IMR-90 (cell line): ENCODE results near the gene CLMP. TPM values are rescaled to one million over a fixed set of nuclear protein-coding genes. Genes with fewer than 3 reads are reported as not detected.

Experiments used
- ATAC-seq: fragments of 200-7000 bp; cut with Tn5 transposase; 2 replicates; pipeline ENCODE4 v1.9.1; 2020; ENCODE audit warnings: low read depth, mild to moderate bottlenecking, moderate library complexity
- BruUV-seq: library from RNA; stranded (reverse); fragments of 400-500 nt; replicated peaks from 2 replicates; lab custom pipeline; 2021; lab: Mats Ljungman, UMichigan
- CTCF ChIA-PET: fragments of 300-600 bp; formaldehyde crosslinking; extraction: SDS; loops from one replicate; lab custom pipeline; 2021; ENCODE audit warnings: antibody characterized with exemption; lab: Yijun Ruan, JAX
- POLR2A ChIA-PET: fragments of 300-600 bp; sonication (Branson Sonifier 250); formaldehyde crosslinking; loops from one replicate; lab custom pipeline; 2022; ENCODE audit warnings: antibody characterized with exemption; ENCODE audit not compliant: unreplicated experiment; lab: Charles Lee
- DNase-seq: peaks from one replicate; pipeline ENCODE4 v3.0.0; 2013
- H2AFZ ChIP-seq: replicated peaks from 2 replicates; pipeline ENCODE3; 2013; ENCODE audit warnings: low read length, mild to moderate bottlenecking; ENCODE audit not compliant: poor library complexity
- H2AK5ac ChIP-seq: 2 replicates; pipeline ENCODE4 v1.6.1; 2013; ENCODE audit warnings: low read depth, low read length, inconsistent platforms
- H2AK9ac ChIP-seq: replicated peaks from 2 replicates; pipeline ENCODE3; 2013; ENCODE audit warnings: mild to moderate bottlenecking, low read depth, low read length, moderate library complexity; ENCODE audit not compliant: poor library complexity
- H2BK120ac ChIP-seq: 2 replicates; pipeline ENCODE4 v1.6.1; 2013; ENCODE audit warnings: low read depth, low read length, inconsistent platforms
- H2BK15ac ChIP-seq: 3 replicates; pipeline ENCODE4 v1.6.1; 2013; ENCODE audit warnings: low read depth, low read length, inconsistent platforms
- H2BK20ac ChIP-seq: 2 replicates; pipeline ENCODE4 v1.6.1; 2013; ENCODE audit warnings: low read depth, mild to moderate bottlenecking, inconsistent platforms, low read length, moderate library complexity
- H2BK5ac ChIP-seq: 2 replicates; pipeline ENCODE4 v1.6.1; 2013; ENCODE audit warnings: mild to moderate bottlenecking, low read depth, low read length, inconsistent platforms; ENCODE audit not compliant: poor library complexity, severe bottlenecking
- H3K14ac ChIP-seq: replicated peaks from 2 replicates; pipeline ENCODE4 v1.6.1; 2013; ENCODE audit warnings: low read depth, low read length, inconsistent platforms
- H3K18ac ChIP-seq: 2 replicates; pipeline ENCODE4 v1.6.1; 2013; ENCODE audit warnings: low read depth, low read length, control low read depth
- H3K23ac ChIP-seq: 2 replicates; pipeline ENCODE4 v1.6.1; 2013; ENCODE audit warnings: low read depth, low read length, inconsistent platforms
- H3K27ac ChIP-seq: 2 replicates; pipeline ENCODE4 v1.5.1; 2013; ENCODE audit warnings: mild to moderate bottlenecking, control low read depth, low read length; ENCODE audit not compliant: insufficient read depth
- H3K27me3 ChIP-seq: 2 replicates; pipeline ENCODE4 v1.6.1; 2013; ENCODE audit warnings: low read length; ENCODE audit not compliant: control insufficient read depth, insufficient read depth
- H3K36me3 ChIP-seq: 2 replicates; pipeline ENCODE4 v1.6.1; 2013; ENCODE audit warnings: low read length, mixed read lengths; ENCODE audit not compliant: control insufficient read depth, insufficient read depth
- H3K4ac ChIP-seq: 2 replicates; pipeline ENCODE4 v1.6.1; 2013; ENCODE audit warnings: low read depth, low read length, inconsistent platforms
- H3K4me1 ChIP-seq: 2 replicates; pipeline ENCODE4 v1.6.1; 2013; ENCODE audit warnings: low read length, mixed read lengths; ENCODE audit not compliant: control insufficient read depth, insufficient read depth
- H3K4me2 ChIP-seq: 2 replicates; pipeline ENCODE4 v1.6.1; 2013; ENCODE audit warnings: low read depth, mild to moderate bottlenecking, control low read depth, low read length, moderate library complexity
- H3K4me3 ChIP-seq: 2 replicates; pipeline ENCODE4 v1.5.1; 2013; ENCODE audit warnings: low read depth, mild to moderate bottlenecking, control low read depth, low read length, moderate library complexity; ENCODE audit not compliant: insufficient read depth
- H3K56ac ChIP-seq: 2 replicates; pipeline ENCODE4 v1.6.1; 2013; ENCODE audit warnings: low read length, inconsistent platforms; ENCODE audit not compliant: insufficient read depth; ENCODE audit errors: extremely low read depth
- H3K79me1 ChIP-seq, 2 experiments: 2 replicates each; pipeline ENCODE4 v1.6.1; 2013; ENCODE audit warnings: low read length in 2 of 2, inconsistent platforms in 1 of 2, low read depth in 1 of 2
- H3K9ac ChIP-seq: 2 replicates; pipeline ENCODE4 v1.6.1; 2013; ENCODE audit warnings: low read depth, low read length, control low read depth
- H3K9me1 ChIP-seq: 2 replicates; pipeline ENCODE4 v1.6.1; 2013; ENCODE audit warnings: low read length, inconsistent platforms; ENCODE audit not compliant: insufficient read depth
- H3K9me3 ChIP-seq: 2 replicates; pipeline ENCODE4 v1.6.1; 2013; ENCODE audit warnings: low read length; ENCODE audit not compliant: control insufficient read depth, insufficient read depth
- H4K20me1 ChIP-seq: 2 replicates; pipeline ENCODE4 v1.6.1; 2013; ENCODE audit warnings: low read length, inconsistent platforms; ENCODE audit not compliant: insufficient read depth
- H4K5ac ChIP-seq: 2 replicates; pipeline ENCODE4 v1.6.1; 2013; ENCODE audit warnings: mild to moderate bottlenecking, low read depth, low read length, control low read depth
- H4K8ac ChIP-seq, 2 experiments: 2 replicates each; pipeline ENCODE4 v1.6.1; 2013; ENCODE audit warnings: low read depth in 2 of 2, low read length in 2 of 2, control low read depth in 1 of 2, inconsistent platforms in 1 of 2
- H4K91ac ChIP-seq: 2 replicates; pipeline ENCODE4 v1.6.1; 2013; ENCODE audit warnings: low read depth, low read length, inconsistent platforms; ENCODE audit not compliant: insufficient read depth
- BHLHE40 ChIP-seq: fragments of 150-350 bp; IDR thresholded peaks from 2 replicates; pipeline ENCODE4 v1.6.1; 2016; ENCODE audit warnings: mild to moderate bottlenecking, low read depth, low read length
- CEBPB ChIP-seq: IDR thresholded peaks from 2 replicates; pipeline ENCODE4 v1.6.1; 2012; ENCODE audit warnings: low read depth, low read length, improper control_type of control experiment
- CHD1 ChIP-seq: IDR thresholded peaks from 2 replicates; pipeline ENCODE4 v1.6.1; 2012; ENCODE audit warnings: low read depth, low read length, improper control_type of control experiment
- ELK1 ChIP-seq: fragments of 150-350 bp; IDR thresholded peaks from 2 replicates; pipeline ENCODE4 v1.6.1; 2016; ENCODE audit warnings: low read depth, mild to moderate bottlenecking, low read length, moderate library complexity, borderline replicate concordance
- FOS ChIP-seq: fragments of 150-350 bp; IDR thresholded peaks from 2 replicates; pipeline ENCODE4 v1.6.1; 2016; ENCODE audit warnings: low read depth, low read length
- MAFK ChIP-seq: IDR thresholded peaks from 2 replicates; pipeline ENCODE4 v1.6.1; 2012; ENCODE audit warnings: low read depth, low read length, improper control_type of control experiment
- MAZ ChIP-seq: IDR thresholded peaks from 2 replicates; pipeline ENCODE4 v1.6.1; 2012; ENCODE audit warnings: low read depth, mild to moderate bottlenecking, low read length, improper control_type of control experiment, moderate library complexity, borderline replicate concordance
- NFE2L2 ChIP-seq: fragments of 150-350 bp; IDR thresholded peaks from 2 replicates; pipeline ENCODE4 v1.6.1; 2016; ENCODE audit warnings: low read depth, mild to moderate bottlenecking, low read length
- RCOR1 ChIP-seq: IDR thresholded peaks from 2 replicates; pipeline ENCODE4 v1.6.1; 2012; ENCODE audit warnings: mild to moderate bottlenecking, low read length, improper control_type of control experiment; ENCODE audit not compliant: insufficient replicate concordance
- RFX5 ChIP-seq: IDR thresholded peaks from 2 replicates; pipeline ENCODE4 v1.8.0; 2012; ENCODE audit warnings: low read depth, mild to moderate bottlenecking, low read length, moderate library complexity
- SMC3 ChIP-seq: fragments of 150-350 bp; IDR thresholded peaks from 2 replicates; pipeline ENCODE4 v1.6.1; 2016; ENCODE audit warnings: low read depth, mild to moderate bottlenecking, antibody characterized with exemption, low read length, moderate library complexity
- WGBS, 2 experiments: methylation state at CpG; one replicate each; pipeline versions ENCODE4 v1.1.5 to v1.1.7; 2013; ENCODE audit warnings: missing lambda C conversion rate in 2 of 2; ENCODE audit not compliant: insufficient read length in 1 of 2; ENCODE audit errors: extremely low coverage in 2 of 2; 5-methylcytosine and 5-hydroxymethylcytosine counted together
- dilution Hi-C: fragments of 300-500 bp; cut with HindIII; formaldehyde crosslinking; loops from one replicate; pipeline ENCODE4 v1.14.3; 2018; ENCODE audit warnings: low sequenced_read_pairs; ENCODE audit not compliant: unreplicated experiment
- in situ Hi-C: fragments of 300-500 bp; cut with MboI; formaldehyde crosslinking; loops from 3 replicates; pipeline ENCODE4 v1.14.3; 2019; ENCODE audit warnings: low sequenced_read_pairs, inconsistent platforms, mixed read lengths
- intact Hi-C: fragments of 100-400 bp; cut with micrococcal nuclease; formaldehyde crosslinking; loops from 2 replicates; pipeline ENCODE4 v1.10.0; 2022
- polyA plus RNA-seq, 3 experiments: library from polyadenylated mRNA; depleted of rRNA; stranded (reverse); fragments of >200 nt; gene quantifications; 2 replicates each; pipeline ENCODE4 v1.2.3, GENCODE V29; 2012; ENCODE audit warnings: low replicate concordance in 1 of 3
- total RNA-seq: library from RNA; depleted of rRNA; stranded (reverse); fragments of >200 nt; gene quantifications from 2 replicates; pipeline ENCODE4 v1.2.3, GENCODE V29; 2012
- TF ChIP-seq, protein P1 (sequence below): conservative IDR thresholded peaks from 2 replicates; pipeline ENCODE4 v1.5.1; 2012; ENCODE audit warnings: mild to moderate bottlenecking, low read depth, low read length, improper control_type of control experiment

CLMP gene
- total and polyA plus RNA-seq, 2 of the 4 experiments (the other 2 are of a cell fraction) = 54.7 to 95.7 TPM

DNA sequence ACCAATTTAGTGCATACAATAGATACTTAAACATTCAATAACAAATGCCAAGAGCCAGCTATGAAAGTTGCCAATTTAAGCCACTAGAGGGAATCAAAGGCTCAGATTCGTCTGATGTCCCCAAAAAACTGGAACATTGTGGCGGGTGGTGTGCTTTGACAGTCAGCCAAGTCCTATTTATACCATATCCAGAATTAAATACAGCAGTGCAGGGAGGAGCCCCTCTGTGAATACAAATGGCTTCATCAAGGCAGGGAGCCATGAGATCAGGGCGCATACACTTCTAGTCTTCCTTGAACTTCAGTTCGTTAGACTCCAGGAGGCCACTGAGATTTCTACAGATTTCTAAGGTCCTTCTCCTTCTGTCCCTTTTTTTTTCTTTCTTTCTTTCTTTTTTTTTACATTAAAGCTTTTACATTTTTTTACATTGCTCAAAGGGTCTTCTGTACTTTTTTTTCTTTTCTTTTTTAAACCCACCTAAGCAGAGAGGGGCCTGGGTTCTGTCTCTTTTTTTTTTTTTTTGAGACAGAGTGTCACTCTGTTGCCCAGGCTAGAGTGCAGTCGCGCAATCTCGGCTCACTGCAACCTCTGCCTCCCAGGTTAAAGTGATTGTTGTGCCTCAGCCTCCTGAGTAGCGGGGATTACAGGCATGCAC lies 91.6 kb downstream of the CLMP start (continued):
- TF ChIP-seq RFX5 (no peak), CEBPB (no peak)

DNA sequence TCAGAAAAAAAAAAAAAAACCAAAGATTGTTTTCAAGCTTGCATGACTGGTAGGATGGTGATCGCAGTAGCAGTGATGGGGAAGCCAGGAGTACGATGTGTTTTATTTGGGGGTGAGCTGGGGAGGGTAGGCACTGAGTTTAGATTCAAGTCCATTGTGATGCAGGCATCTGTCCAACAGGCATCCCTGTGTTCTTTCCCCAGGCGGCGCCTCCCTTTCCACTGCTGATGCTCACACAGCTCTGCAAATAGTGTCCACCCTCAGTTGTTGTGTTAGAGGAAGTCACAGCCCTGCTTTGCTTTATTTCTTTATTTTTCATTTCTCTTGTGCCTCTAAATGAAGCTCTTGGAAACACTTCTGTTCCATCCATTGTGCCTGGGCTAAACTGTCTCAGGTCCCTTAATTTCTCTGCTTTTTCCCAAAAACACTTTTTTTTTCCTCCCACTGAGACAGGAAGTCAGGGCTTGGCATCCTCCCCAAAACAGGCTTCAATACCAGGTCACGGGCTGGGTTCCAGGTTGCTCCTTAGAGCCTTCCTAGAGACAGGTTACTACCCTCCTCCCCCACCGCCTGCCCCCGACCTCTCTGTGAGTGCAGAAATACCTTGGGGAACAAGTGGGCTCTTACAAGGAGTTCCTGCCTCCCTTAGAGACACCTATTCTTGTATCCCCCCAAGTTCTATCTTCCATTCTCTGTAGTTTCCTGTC lies 94.5 kb downstream of the CLMP start:
- DNase-seq = no peak
- peaks cover 10% of the 10 kb centered on the region for H4K20me1 ChIP-seq
- no TSS peak for BruUV-seq
- H3K4me1 ChIP-seq = peaks cover 2% of the 10 kb centered on the region; the same call in 1 of the 2 replicates
- no peak overlapping the region for H2AFZ ChIP-seq
- H2AK9ac ChIP-seq = no peak overlapping the region
- peaks cover 33 to 53% of the 10 kb centered on the region in 2 experiments for H3K79me1 ChIP-seq
- ATAC-seq = no peak
- H3K23ac ChIP-seq = no peak overlapping the region
- H3K9me1 ChIP-seq = peaks cover 4% of the 10 kb centered on the region; the same call in 1 of the 2 replicates
- WGBS, 2 experiments = no CpG with 5 or more reads among the region's 7 CpGs
- no peak overlapping the region for H3K56ac ChIP-seq
- H2BK15ac ChIP-seq = no peak overlapping the region
- ChIA-PET CTCF (interaction anchor here (1.1 kb wide), 1 partner anchor 147 kb away, joined by 4 read pairs; no protein-coding TSS in a partner anchor), POLR2A (no interaction called here)
- no peak overlapping the region for H4K91ac ChIP-seq
- dilution Hi-C loops (loop anchor here (25.0 kb wide), 1 partner anchor 162 kb away; no protein-coding TSS in a partner anchor), intact Hi-C loops (no loop called here), in situ Hi-C loops (loop anchor here (10.0 kb wide), 1 partner anchor 374 kb away; no protein-coding TSS in a partner anchor)
- no peak overlapping the region for H4K8ac ChIP-seq
- no peak overlapping the region for H4K5ac ChIP-seq
- no peaks in the 10 kb centered on the region for H3K9me3 ChIP-seq
- H3K14ac ChIP-seq = no peak overlapping the region
- no peak overlapping the region for H2BK5ac ChIP-seq
- peaks cover 26% of the 10 kb centered on the region for H3K36me3 ChIP-seq
- H3K9ac ChIP-seq = no peak overlapping the region
- no peak overlapping the region for H3K4me2 ChIP-seq
- no peak overlapping the region for H3K4ac ChIP-seq
- no peak overlapping the region for H2AK5ac ChIP-seq
- no peak overlapping the region for H3K18ac ChIP-seq
- H3K27me3 ChIP-seq = no peaks in the 10 kb centered on the region
- H2BK120ac ChIP-seq = no peak overlapping the region
- no peak overlapping the region for H3K27ac ChIP-seq
- no peak overlapping the region for H2BK20ac ChIP-seq
- H3K4me3 ChIP-seq = no peak overlapping the region
- no peak for TF ChIP-seq CHD1
- no peak for TF ChIP-seq ELK1
- TF ChIP-seq RCOR1 = no peak
- TF ChIP-seq CEBPB = no peak
- TF ChIP-seq MAFK = no peak
- no peak for TF ChIP-seq SMC3
- no peak for TF ChIP-seq FOS
- no peak for TF ChIP-seq BHLHE40
- TF ChIP-seq, protein P1, sequence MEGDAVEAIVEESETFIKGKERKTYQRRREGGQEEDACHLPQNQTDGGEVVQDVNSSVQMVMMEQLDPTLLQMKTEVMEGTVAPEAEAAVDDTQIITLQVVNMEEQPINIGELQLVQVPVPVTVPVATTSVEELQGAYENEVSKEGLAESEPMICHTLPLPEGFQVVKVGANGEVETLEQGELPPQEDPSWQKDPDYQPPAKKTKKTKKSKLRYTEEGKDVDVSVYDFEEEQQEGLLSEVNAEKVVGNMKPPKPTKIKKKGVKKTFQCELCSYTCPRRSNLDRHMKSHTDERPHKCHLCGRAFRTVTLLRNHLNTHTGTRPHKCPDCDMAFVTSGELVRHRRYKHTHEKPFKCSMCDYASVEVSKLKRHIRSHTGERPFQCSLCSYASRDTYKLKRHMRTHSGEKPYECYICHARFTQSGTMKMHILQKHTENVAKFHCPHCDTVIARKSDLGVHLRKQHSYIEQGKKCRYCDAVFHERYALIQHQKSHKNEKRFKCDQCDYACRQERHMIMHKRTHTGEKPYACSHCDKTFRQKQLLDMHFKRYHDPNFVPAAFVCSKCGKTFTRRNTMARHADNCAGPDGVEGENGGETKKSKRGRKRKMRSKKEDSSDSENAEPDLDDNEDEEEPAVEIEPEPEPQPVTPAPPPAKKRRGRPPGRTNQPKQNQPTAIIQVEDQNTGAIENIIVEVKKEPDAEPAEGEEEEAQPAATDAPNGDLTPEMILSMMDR = no peak
- no peak for TF ChIP-seq RFX5
- no peak for TF ChIP-seq NFE2L2
- TF ChIP-seq MAZ = no peak
